OCI-LY3 (cell line): Measurements from ENCODE around the gene CAPN1.

ENCODE experiments used
- H2AFZ ChIP-seq: fragments of 200-600, 300-600 bp; shearing (Covaris generic); 2 replicates; pipeline ENCODE4 v1.6.0; 2014; ENCODE audit warnings: antibody characterized with exemption, low read depth, low read length
- H3K27ac ChIP-seq: fragments of 200-600, 300-600 bp; sonication (generic); 2 replicates; pipeline ENCODE4 v1.5.1; 2014; ENCODE audit warnings: mild to moderate bottlenecking, low read length, moderate library complexity, mixed read lengths
- H3K27me3 ChIP-seq: fragments of 200-600, 300-600 bp; sonication (generic); 2 replicates; pipeline ENCODE4 v1.6.1; 2014; ENCODE audit warnings: low read depth, low read length, mixed read lengths
- H3K36me3 ChIP-seq: fragments of 200-600, 300-600 bp; sonication (generic); replicated peaks from 2 replicates; pipeline ENCODE3; 2014; ENCODE audit warnings: low read depth, low read length, mixed read lengths
- H3K4me1 ChIP-seq: fragments of 300-600, 200-600 bp; sonication (generic); 2 replicates; pipeline ENCODE4 v1.6.1; 2014; ENCODE audit warnings: low read length, mixed read lengths
- H3K4me2 ChIP-seq: fragments of 200-600, 300-600 bp; sonication (generic); 2 replicates; pipeline ENCODE4 v1.6.1; 2014; ENCODE audit warnings: low read length, mixed read lengths
- H3K4me3 ChIP-seq: fragments of 300-600, 200-600 bp; sonication (generic); 2 replicates; pipeline ENCODE4 v1.5.1; 2014; ENCODE audit warnings: antibody characterized with exemption, mild to moderate bottlenecking, low read length, moderate library complexity
- H3K79me2 ChIP-seq: fragments of 300-600, 200-600 bp; shearing (Covaris generic); 2 replicates; pipeline ENCODE4 v1.6.1; 2014; ENCODE audit warnings: mild to moderate bottlenecking, low read length, mixed read lengths
- H3K9ac ChIP-seq: fragments of 300-600, 200-600 bp; shearing (Covaris generic); 2 replicates; pipeline ENCODE4 v1.6.0; 2014; ENCODE audit warnings: mild to moderate bottlenecking, low read length, moderate library complexity
- H3K9me3 ChIP-seq: fragments of 200-600, 300-600 bp; shearing (Covaris generic); 2 replicates; pipeline ENCODE4 v1.6.1; 2014; ENCODE audit warnings: low read length, mixed read lengths; ENCODE audit not compliant: insufficient read depth
- H4K20me1 ChIP-seq: fragments of 200-600, 300-600 bp; sonication (generic); 2 replicates; pipeline ENCODE4 v1.6.1; 2016; ENCODE audit warnings: low read length, mixed read lengths; ENCODE audit not compliant: insufficient read depth
- CTCF ChIP-seq: fragments of 200-600, 300-600 bp; sonication (generic); IDR thresholded peaks from 2 replicates; pipeline ENCODE4 v1.5.1; 2014; ENCODE audit warnings: antibody characterized with exemption, low read length, low read depth
- EZH2phosphoT487 ChIP-seq: fragments of 200-600 bp; shearing (Covaris generic); IDR thresholded peaks from 2 replicates; pipeline ENCODE4 v1.6.1; 2018; ENCODE audit warnings: antibody characterized with exemption, mixed run types, low read depth

Gene CAPN1

GRCh38 chr11:65209711-65210360 lies 28.1 kb downstream of the CAPN1 start:
- H3K79me2 ChIP-seq = no peaks in the 10 kb centered on the region
- peaks cover 30% of the 10 kb centered on the region for H3K36me3 ChIP-seq
- H3K9ac ChIP-seq = no peak overlapping the region
- H3K27ac ChIP-seq = no peak overlapping the region
- no peak for TF ChIP-seq CTCF
- H2AFZ ChIP-seq = no peak overlapping the region
- H3K27me3 ChIP-seq = no peaks in the 10 kb centered on the region
- no peaks in the 10 kb centered on the region for H3K9me3 ChIP-seq
- H3K4me1 ChIP-seq = peaks cover 3% of the 10 kb centered on the region
- H3K4me2 ChIP-seq = no peak overlapping the region
- H3K4me3 ChIP-seq = no peak overlapping the region
- H4K20me1 ChIP-seq = no peaks in the 10 kb centered on the region

DNA sequence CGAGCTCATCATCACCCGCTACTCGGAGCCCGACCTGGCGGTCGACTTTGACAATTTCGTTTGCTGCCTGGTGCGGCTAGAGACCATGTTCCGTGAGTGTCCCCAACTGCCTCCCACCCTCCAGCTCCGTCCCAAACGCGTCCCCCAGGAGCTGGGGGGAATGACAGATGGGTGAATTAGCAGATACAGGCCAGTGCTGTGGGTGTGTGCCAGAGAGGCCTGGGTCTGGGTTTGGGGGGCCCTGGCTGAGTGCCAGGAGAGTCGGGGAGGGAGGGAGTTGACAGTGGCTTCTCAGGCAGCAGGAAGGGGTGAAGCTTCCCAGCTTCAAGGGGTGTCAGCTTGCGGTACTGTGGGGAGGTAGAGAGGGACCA lies 28.6 kb downstream of the CAPN1 start:
- peaks cover 30% of the 10 kb centered on the region for H3K36me3 ChIP-seq
- no peak overlapping the region for H2AFZ ChIP-seq
- no peak overlapping the region for H3K9ac ChIP-seq
- TF ChIP-seq CTCF (no peak), EZH2phosphoT487 (no peak)
- no peaks in the 10 kb centered on the region for H3K9me3 ChIP-seq
- no peaks in the 10 kb centered on the region for H3K79me2 ChIP-seq
- H3K4me3 ChIP-seq = no peak overlapping the region
- no peak overlapping the region for H3K27ac ChIP-seq
- no peaks in the 10 kb centered on the region for H4K20me1 ChIP-seq
- H3K4me1 ChIP-seq = no peaks in the 10 kb centered on the region
- no peak overlapping the region for H3K4me2 ChIP-seq
- no peaks in the 10 kb centered on the region for H3K27me3 ChIP-seq

GRCh38 chr11:65210748-65211147 lies 29.0 kb downstream of the CAPN1 start:
- TF ChIP-seq EZH2phosphoT487 (no peak), CTCF (no peak)
- Histone ChIP-seq H3K4me3 (no peak overlapping the region), H3K4me2 (no peak overlapping the region), H4K20me1 (no peaks in the 10 kb centered on the region), H3K4me1 (no peaks in the 10 kb centered on the region), H3K9ac (no peak overlapping the region), H2AFZ (no peak overlapping the region), H3K36me3 (peaks cover 28% of the 10 kb centered on the region), H3K79me2 (no peaks in the 10 kb centered on the region), H3K27ac (no peak overlapping the region), H3K27me3 (no peaks in the 10 kb centered on the region), H3K9me3 (no peaks in the 10 kb centered on the region)

- Histone ChIP-seq H3K9ac (no peak overlapping the region), H3K36me3 (peaks cover 20% of the 10 kb centered on the region)
Measured at GRCh38 chr11:65211293-65212105, 29.8 kb downstream of the CAPN1 start.

More at GRCh38 chr11:65211293-65212105, 29.8 kb downstream of the CAPN1 start:
- no peak overlapping the region for H3K4me2 ChIP-seq
- no peak overlapping the region for H2AFZ ChIP-seq
- H3K4me1 ChIP-seq = no peaks in the 10 kb centered on the region
- H3K9me3 ChIP-seq = no peaks in the 10 kb centered on the region
- no peaks in the 10 kb centered on the region for H3K27me3 ChIP-seq
- H4K20me1 ChIP-seq = no peaks in the 10 kb centered on the region
- H3K4me3 ChIP-seq = no peak overlapping the region
- H3K27ac ChIP-seq = no peak overlapping the region
- no peak for TF ChIP-seq CTCF
- TF ChIP-seq EZH2phosphoT487 = no peak
- no peaks in the 10 kb centered on the region for H3K79me2 ChIP-seq
